Smooth muscle cell of bladder (primary cell): ENCODE data around the gene ADARB1. TPM values are rescaled to one million over a fixed set of nuclear protein-coding genes. Genes with fewer than 3 reads are reported as not detected.

Experiments used
- total RNA-seq: library from RNA; depleted of rRNA; stranded (reverse); fragments of >200 nt; gene quantifications from 2 replicates; pipeline ENCODE4 v1.2.3, GENCODE V29; 2014

The ADARB1 gene, protein sequence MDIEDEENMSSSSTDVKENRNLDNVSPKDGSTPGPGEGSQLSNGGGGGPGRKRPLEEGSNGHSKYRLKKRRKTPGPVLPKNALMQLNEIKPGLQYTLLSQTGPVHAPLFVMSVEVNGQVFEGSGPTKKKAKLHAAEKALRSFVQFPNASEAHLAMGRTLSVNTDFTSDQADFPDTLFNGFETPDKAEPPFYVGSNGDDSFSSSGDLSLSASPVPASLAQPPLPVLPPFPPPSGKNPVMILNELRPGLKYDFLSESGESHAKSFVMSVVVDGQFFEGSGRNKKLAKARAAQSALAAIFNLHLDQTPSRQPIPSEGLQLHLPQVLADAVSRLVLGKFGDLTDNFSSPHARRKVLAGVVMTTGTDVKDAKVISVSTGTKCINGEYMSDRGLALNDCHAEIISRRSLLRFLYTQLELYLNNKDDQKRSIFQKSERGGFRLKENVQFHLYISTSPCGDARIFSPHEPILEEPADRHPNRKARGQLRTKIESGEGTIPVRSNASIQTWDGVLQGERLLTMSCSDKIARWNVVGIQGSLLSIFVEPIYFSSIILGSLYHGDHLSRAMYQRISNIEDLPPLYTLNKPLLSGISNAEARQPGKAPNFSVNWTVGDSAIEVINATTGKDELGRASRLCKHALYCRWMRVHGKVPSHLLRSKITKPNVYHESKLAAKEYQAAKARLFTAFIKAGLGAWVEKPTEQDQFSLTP
- 70.3 and 111 TPM in 2 replicates for total RNA-seq

DNA sequence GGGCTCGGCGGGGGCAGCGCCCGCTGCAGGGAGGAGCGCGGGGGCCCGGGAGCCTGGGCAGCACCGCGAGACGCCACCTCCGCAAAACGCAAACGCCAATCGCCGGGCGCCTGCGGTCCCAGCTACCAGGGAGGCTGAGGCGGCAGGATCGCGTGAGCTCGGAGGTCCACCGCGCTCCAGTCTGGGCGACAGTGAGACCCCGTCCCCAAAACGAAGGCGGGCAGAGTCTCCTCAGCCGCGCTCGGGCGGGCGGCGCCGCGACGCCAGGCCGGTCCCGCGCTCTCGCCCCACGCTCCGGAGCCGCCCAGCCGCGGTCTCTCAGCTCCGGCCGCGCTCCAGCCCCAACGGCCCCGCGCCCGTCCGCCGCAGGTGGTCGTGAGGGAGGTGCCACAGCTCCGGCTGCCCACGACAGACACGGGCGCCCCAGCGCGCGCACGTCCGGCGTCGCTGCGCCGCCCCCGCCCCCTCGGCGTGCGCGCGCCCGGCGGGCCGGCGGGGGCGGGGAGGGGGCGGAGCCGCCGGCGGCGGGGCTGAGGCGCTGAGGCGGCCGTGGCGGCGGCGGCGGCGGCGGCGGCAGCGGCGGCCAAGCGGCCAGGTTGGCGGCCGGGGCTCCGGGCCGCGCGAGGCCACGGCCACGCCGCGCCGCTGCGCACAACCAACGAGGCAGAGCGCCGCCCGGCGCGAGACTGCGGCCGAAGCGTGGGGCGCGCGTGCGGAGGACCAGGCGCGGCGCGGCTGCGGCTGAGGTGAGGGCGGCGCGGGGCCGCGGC is at the start of gene ADARB1:
Gene ADARB1, plus strand, starts transcription at position 533 of the 770 bp plus-strand sequence. CDS start 97,077 bp downstream, outside the sequence.

Other genes with a start within 250 kb of the ADARB1 start
- 268 and 335 TPM in 2 replicates for gene PTTG1IP, start 200.9 kb upstream of the ADARB1 start, total RNA-seq
- gene ITGB2, start 153.7 kb upstream of the ADARB1 start, total RNA-seq, result under 0.01 TPM in 1 of 2 replicates, not detected in the other
- gene SLX9, start 134.6 kb upstream of the ADARB1 start, total RNA-seq, result 26.8 and 28.3 TPM in 2 replicates
- gene POFUT2, start 213.3 kb downstream of the ADARB1 start, total RNA-seq, result 49.2 and 67.2 TPM in 2 replicates